Body of pancreas (tissue), 4 donors: Measurements from ENCODE around the gene ASAP2.

Experiments used
- CTCF ChIP-seq, 7 experiments: fragments of 450-650 bp in 4 of 7; fragments of 200-600 bp in 3 of 7; sonication (generic) in 3 of 7; IDR thresholded peaks; one replicate each; pipeline ENCODE4 v1.5.1; 2016 to 2019; ENCODE audit warnings: antibody characterized with exemption in 7 of 7
- POLR2A ChIP-seq, 3 donors: fragments of 450-650 bp; IDR thresholded peaks; one replicate each; pipeline ENCODE4 v1.6.1; 2016; ENCODE audit warnings: antibody characterized with exemption in 3 of 3, mild to moderate bottlenecking in 2 of 3

GRCh38 chr2:9262671-9263171 is 56.1 kb downstream of the ASAP2 start:
- TF ChIP-seq CTCF (IDR thresholded peaks at IDR 0.05) (no peak), POLR2A (IDR thresholded peaks at IDR 0.05) (no peak)
